ENCODE data around the gene TIMM23.
"Not testable (repeated sequence)": the region's sequence is repeated elsewhere in the genome, so short reads cannot be mapped to it uniquely, and the experiment has no call there.

The TIMM23 gene

DNA sequence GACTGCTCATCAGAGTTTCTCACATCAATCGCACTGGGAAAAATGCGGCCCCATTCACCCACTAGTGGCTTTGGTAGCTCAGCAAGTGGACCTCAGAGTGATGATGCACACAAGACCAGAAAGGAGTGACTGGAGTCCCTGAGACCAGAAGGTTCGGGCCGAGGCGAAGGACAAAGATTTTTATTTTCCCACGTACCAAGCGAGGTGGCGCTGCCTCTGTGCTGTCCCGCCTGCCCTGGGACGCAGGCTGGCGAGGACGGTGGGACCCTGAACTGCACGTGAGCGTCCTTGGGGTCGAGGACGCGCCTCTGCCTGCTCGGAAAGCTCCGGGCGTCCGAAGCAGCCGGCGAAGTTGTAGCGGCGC lies 565 bp upstream of the TIMM23 start:
- in situ Hi-C loops (cut with HindIII; ENCODE audit: low pct_ligation_motif_present, low sequenced_read_pairs); H3K36me3 ChIP-seq (replicated peaks); DNase-seq; H3K27me3 ChIP-seq (replicated peaks): not testable (repeated sequence)
- Histone ChIP-seq H3K27ac (peak overlapping the region; percentile 88), H3K4me3 (ENCODE audit: low read depth, low read length) (peak overlapping the region; percentile 71)

DNA sequence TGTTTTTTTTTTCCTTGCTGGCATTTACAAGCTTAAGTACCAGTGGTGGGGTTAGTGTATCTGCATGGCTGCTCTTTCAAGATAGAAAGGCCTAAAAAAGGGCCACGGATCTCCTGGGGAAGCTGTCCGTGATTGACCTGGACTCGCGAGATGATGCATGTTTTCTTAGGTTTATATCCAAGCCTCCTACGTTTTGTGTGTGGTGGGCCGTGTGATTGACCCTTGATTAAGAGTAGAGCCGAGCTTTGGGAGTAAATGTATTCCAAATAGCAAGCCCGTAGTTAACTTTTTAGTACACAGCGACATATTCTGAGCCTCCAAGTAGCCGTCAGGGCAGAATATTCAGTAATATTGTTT lies 502 bp downstream of the TIMM23 start:
- Histone ChIP-seq H3K27ac (peak overlapping the region; percentile 88), H3K4me3 (ENCODE audit: low read depth, low read length) (peak overlapping the region; percentile 71)
- peak; percentile 46 for DNase-seq
- H3K36me3 ChIP-seq (replicated peaks); H3K27me3 ChIP-seq (replicated peaks); in situ Hi-C loops (cut with HindIII; ENCODE audit: low pct_ligation_motif_present, low sequenced_read_pairs): not testable (repeated sequence)

DNA sequence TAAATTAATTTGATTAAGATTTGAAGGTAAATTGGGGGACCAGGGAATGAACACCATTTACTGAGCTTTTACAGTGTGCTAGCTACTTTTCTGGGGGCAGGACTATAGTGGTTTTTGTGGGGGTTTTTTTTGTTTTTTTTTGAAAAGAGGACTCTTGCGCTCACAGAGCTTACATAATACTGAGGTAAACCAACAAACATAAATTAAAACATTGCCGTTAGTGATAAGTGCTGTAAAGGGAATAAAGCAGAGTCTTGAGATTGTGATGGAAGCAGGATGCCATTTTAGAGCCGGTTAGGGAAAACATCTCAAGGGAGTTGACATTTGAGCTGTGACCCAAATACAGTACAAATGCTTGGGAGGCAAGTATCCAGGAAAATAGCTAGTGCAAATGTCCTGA lies 1.8 kb downstream of the TIMM23 start:
- in situ Hi-C loops (cut with HindIII; ENCODE audit: low pct_ligation_motif_present, low sequenced_read_pairs); H3K4me3 ChIP-seq (ENCODE audit: low read depth, low read length); H3K36me3 ChIP-seq (replicated peaks); DNase-seq; H3K27me3 ChIP-seq (replicated peaks); H3K27ac ChIP-seq: not testable (repeated sequence)

DNA sequence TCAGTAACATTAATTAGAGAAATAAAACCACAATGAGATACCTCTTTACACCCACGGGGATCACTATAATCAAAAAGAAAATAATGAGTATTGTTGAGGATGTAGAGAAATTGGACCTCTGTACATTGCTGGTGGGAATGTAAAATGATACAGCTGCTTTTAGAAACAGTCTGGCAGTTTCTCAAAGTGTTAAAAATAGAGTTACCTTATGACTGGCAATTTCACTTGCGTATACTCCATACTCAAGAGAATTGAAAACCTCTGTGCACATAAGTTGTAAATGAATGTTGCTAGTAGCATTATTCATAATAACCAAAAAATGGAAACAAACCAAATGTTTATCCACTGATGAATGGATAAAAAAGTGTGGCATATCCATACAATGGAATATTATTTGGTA lies 6.3 kb downstream of the TIMM23 start:
- H3K4me3 ChIP-seq (ENCODE audit: low read depth, low read length); H3K36me3 ChIP-seq (replicated peaks); H3K27ac ChIP-seq; H3K27me3 ChIP-seq (replicated peaks); in situ Hi-C loops (cut with HindIII; ENCODE audit: low pct_ligation_motif_present, low sequenced_read_pairs); DNase-seq: not testable (repeated sequence)

DNA sequence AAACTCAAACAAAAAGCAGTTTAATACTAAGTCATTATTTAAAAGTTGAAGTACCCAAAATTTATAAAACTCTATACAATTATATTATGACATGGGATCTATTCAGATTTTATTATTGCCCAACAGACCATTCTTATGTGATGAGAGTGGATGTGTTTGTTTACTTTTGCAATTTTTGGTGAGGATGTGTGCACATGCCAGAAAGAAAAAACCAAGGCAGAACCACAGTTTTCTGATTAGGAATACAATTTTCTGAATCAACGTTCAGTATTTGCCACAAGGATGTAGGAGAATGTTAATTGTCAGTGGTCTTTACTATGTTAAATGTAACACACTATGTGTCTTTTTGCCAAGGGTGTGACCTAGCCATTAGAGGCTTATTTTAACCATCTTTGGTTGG lies 9.1 kb downstream of the TIMM23 start:
- in situ Hi-C loops (cut with HindIII; ENCODE audit: low pct_ligation_motif_present, low sequenced_read_pairs); H3K27me3 ChIP-seq (replicated peaks); H3K36me3 ChIP-seq (replicated peaks); H3K27ac ChIP-seq; H3K4me3 ChIP-seq (ENCODE audit: low read depth, low read length); DNase-seq: not testable (repeated sequence)

DNA sequence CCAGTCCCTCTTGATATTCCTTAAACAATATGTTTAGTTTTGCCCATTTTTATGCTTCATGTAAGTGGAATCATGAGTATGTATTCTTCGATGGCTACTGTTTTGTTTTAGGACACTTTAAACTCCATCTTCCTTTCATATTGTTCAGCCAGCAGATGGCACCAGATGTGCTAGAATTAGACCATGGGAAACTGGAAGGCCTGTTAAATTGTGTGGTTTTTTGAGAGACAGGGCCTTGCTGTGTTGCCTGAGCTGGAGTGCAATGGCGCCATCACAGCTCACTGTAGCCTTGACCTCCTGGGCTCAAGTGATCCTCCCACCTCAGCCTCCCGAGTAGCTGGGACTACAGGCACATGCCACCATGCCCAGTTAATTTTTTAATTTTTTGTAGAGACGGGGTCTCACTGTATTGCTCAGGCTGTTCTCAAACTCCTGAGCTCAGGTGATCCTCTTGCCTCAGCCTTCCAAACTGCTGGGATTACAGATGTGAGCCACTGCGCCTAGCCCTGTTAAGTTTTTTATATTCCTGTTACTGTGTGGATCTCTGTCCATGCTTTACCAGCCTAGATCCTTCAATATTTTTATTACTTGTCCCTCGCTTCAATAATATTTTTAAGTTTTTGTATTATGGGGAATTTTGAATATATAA lies 11.4 kb downstream of the TIMM23 start:
- DNase-seq, result peak; percentile 66
- H3K27ac ChIP-seq; H3K36me3 ChIP-seq (replicated peaks); in situ Hi-C loops (cut with HindIII; ENCODE audit: low pct_ligation_motif_present, low sequenced_read_pairs); H3K27me3 ChIP-seq (replicated peaks); H3K4me3 ChIP-seq (ENCODE audit: low read depth, low read length): not testable (repeated sequence)
- TF ChIP-seq, protein P1, sequence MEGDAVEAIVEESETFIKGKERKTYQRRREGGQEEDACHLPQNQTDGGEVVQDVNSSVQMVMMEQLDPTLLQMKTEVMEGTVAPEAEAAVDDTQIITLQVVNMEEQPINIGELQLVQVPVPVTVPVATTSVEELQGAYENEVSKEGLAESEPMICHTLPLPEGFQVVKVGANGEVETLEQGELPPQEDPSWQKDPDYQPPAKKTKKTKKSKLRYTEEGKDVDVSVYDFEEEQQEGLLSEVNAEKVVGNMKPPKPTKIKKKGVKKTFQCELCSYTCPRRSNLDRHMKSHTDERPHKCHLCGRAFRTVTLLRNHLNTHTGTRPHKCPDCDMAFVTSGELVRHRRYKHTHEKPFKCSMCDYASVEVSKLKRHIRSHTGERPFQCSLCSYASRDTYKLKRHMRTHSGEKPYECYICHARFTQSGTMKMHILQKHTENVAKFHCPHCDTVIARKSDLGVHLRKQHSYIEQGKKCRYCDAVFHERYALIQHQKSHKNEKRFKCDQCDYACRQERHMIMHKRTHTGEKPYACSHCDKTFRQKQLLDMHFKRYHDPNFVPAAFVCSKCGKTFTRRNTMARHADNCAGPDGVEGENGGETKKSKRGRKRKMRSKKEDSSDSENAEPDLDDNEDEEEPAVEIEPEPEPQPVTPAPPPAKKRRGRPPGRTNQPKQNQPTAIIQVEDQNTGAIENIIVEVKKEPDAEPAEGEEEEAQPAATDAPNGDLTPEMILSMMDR (IDR thresholded peaks at IDR 0.05; ENCODE audit: low read depth, low read length, missing control alignments), result peak; percentile 42

DNA sequence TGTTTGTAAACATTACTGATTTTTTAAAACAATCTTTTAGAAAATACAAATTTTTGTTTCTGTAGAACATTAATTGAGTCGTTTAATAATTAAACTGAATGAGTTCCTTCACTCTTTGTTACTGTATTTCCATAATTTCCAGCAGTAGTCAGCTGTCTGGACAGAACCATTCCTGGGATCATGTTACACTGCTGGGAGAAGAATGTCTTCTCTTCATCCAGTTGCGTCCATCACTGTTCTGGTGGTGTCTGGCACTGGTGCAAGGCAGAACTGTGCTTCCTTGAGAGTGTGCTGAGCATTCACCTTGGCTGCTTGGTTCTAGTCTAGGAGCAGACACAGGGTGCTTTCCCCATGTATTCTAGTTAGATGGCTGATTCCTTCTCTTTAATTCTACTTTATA lies 12.2 kb downstream of the TIMM23 start:
- in situ Hi-C loops (cut with HindIII; ENCODE audit: low pct_ligation_motif_present, low sequenced_read_pairs); H3K4me3 ChIP-seq (ENCODE audit: low read depth, low read length); H3K27me3 ChIP-seq (replicated peaks); H3K36me3 ChIP-seq (replicated peaks); H3K27ac ChIP-seq: not testable (repeated sequence)
- DNase-seq, result peak; percentile 4

DNA sequence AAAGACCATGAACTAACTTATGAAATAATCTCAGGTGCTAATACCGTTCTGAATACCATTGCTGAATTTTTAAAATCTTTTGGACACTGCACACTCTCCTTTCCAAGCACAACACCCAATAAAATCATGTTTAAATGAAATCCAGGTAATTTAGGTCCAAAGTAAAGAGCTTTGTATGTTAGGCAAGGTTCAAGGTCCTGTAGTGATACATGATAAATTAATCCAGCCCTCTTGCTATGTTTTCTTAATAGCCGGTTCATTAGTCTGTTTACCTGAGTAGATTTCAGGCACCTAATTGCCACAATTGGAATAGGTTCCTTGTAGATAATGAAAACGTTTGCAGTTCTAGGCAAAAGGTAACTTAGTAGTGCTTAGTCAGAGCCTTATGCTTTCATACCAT lies 13.3 kb downstream of the TIMM23 start:
- H3K4me3 ChIP-seq (ENCODE audit: low read depth, low read length); in situ Hi-C loops (cut with HindIII; ENCODE audit: low pct_ligation_motif_present, low sequenced_read_pairs); H3K27me3 ChIP-seq (replicated peaks); H3K27ac ChIP-seq; DNase-seq; H3K36me3 ChIP-seq (replicated peaks): not testable (repeated sequence)

DNA sequence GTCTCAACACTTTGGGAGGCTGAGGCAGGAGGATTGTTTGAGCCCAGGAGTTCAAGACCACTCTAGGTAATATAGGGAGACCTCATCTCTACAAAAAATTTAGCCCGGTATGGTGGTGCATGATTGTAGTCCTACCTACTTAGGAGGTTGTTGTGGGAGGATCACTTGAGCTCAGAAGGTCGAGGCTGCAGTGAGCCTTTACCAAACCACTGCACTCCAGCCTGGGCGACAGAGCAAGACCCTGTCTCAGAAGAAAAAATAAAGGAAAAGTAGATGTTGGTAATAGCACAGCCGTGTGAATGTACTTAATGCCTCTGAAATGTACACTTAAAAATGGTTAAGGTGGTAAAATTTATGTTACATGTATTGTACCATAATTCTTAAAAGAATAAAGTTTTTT lies 25.3 kb downstream of the TIMM23 start:
- TF ChIP-seq, protein P1 (IDR thresholded peaks at IDR 0.05; ENCODE audit: low read depth, low read length, missing control alignments), result no peak
- Histone ChIP-seq H3K27ac (no peak overlapping the region), H3K36me3 (replicated peaks) (peaks cover 18% of the 10 kb centered on the region), H3K4me3 (ENCODE audit: low read depth, low read length) (no peak overlapping the region), H3K27me3 (replicated peaks) (no peaks in the 10 kb centered on the region)
- no peak for DNase-seq
- in situ Hi-C loops (cut with HindIII; ENCODE audit: low pct_ligation_motif_present, low sequenced_read_pairs), result no loop called here
